ACHN (cell line): ENCODE measurements around the gene ZNF611.
A peak's percentile ranks its signal among the peaks of the same experiment; 100 is the strongest.
"Not testable (repeated sequence)": the region's sequence is repeated elsewhere in the genome, so short reads cannot be mapped to it uniquely, and the experiment has no call there.

ENCODE experiments used
- DNase-seq: peaks from one replicate; pipeline ENCODE4 v3.0.0-alpha.2; 2015
- in situ Hi-C: cut with HindIII; loops from 2 replicates; pipeline ENCODE4 v1.10.0; 2017; ENCODE audit warnings: low sequenced_read_pairs, low pct_ligation_motif_present, low pct_unique_long_range_greater_than_20kb

ZNF611 gene

GRCh38 chr19:52734893-52735661 lies at the start of gene ZNF611:
Gene ZNF611, minus strand, starts transcription at chr19:52735044. Its CDS starts 19,150 bp downstream, at chr19:52715894.
- in situ Hi-C loops = no loop called here

GRCh38 chr19:52782864-52783263 lies 48.0 kb upstream of the ZNF611 start:
- DNase-seq, in situ Hi-C loops: not testable (repeated sequence)

More at GRCh38 chr19:52734893-52735661, at the start of gene ZNF611:
- peak; percentile 92 for DNase-seq

- no peak for DNase-seq
- in situ Hi-C loops = no loop called here
Measured at GRCh38 chr19:52778811-52779210, 44.0 kb upstream of the ZNF611 start.

GRCh38 chr19:52756447-52756846 lies 21.6 kb upstream of the ZNF611 start:
- in situ Hi-C loops = not testable (repeated sequence)

GRCh38 chr19:52749780-52750179 lies 14.9 kb upstream of the ZNF611 start:
- in situ Hi-C loops = no loop called here

More at GRCh38 chr19:52756447-52756846, 21.6 kb upstream of the ZNF611 start:
- not testable (repeated sequence) for DNase-seq

GRCh38 chr19:52748336-52748950 lies 13.6 kb upstream of the ZNF611 start:
- in situ Hi-C loops = no loop called here
- DNase-seq = peak; percentile 2

More at GRCh38 chr19:52749780-52750179, 14.9 kb upstream of the ZNF611 start:
- no peak for DNase-seq

- DNase-seq, in situ Hi-C loops: not testable (repeated sequence)
Measured at GRCh38 chr19:52745919-52746318, 11.1 kb upstream of the ZNF611 start.

GRCh38 chr19:52743091-52743490 lies 8.2 kb upstream of the ZNF611 start:
- DNase-seq = no peak
- in situ Hi-C loops = no loop called here

GRCh38 chr19:52742516-52742915 lies 7.7 kb upstream of the ZNF611 start:
- DNase-seq = no peak
- in situ Hi-C loops = no loop called here

GRCh38 chr19:52741951-52742485 lies 7.2 kb upstream of the ZNF611 start:
- in situ Hi-C loops = no loop called here
- no peak for DNase-seq

- DNase-seq = not testable (repeated sequence)
Measured at GRCh38 chr19:52741371-52741770, 6.5 kb upstream of the ZNF611 start.

GRCh38 chr19:52739576-52739975 lies 4.7 kb upstream of the ZNF611 start:
- in situ Hi-C loops = no loop called here
- no peak for DNase-seq

More at GRCh38 chr19:52741371-52741770, 6.5 kb upstream of the ZNF611 start:
- in situ Hi-C loops = not testable (repeated sequence)

- in situ Hi-C loops = no loop called here
- no peak for DNase-seq
Measured at GRCh38 chr19:52735734-52736133, 890 bp upstream of the ZNF611 start.

GRCh38 chr19:52734331-52734892 lies 432 bp downstream of the ZNF611 start:
- peak; percentile 12 for DNase-seq
- in situ Hi-C loops = no loop called here

GRCh38 chr19:52726051-52726450 lies 8.8 kb downstream of the ZNF611 start:
- in situ Hi-C loops, DNase-seq: not testable (repeated sequence)

GRCh38 chr19:52725528-52725961 lies 9.3 kb downstream of the ZNF611 start:
- in situ Hi-C loops = no loop called here
- no peak for DNase-seq

- in situ Hi-C loops = no loop called here
- DNase-seq = no peak
Measured at GRCh38 chr19:52724701-52725514, 9.9 kb downstream of the ZNF611 start.

GRCh38 chr19:52723907-52724598 lies 10.8 kb downstream of the ZNF611 start:
- DNase-seq, in situ Hi-C loops: not testable (repeated sequence)
